A673 (cell line): ENCODE data around the gene TOR2A. TPM values are rescaled to one million over a fixed set of nuclear protein-coding genes. Genes with fewer than 3 reads are reported as not detected.

Experiments
- BruUV-seq: library from RNA; stranded (reverse); fragments of 400-500 nt; replicated peaks from 2 replicates; lab custom pipeline; 2021; lab: Mats Ljungman, UMichigan
- CTCF ChIA-PET: fragments of 300-600 bp; sonication (Branson Sonifier 250); formaldehyde crosslinking; loops from one replicate; lab custom pipeline; 2022; ENCODE audit warnings: antibody characterized with exemption; lab: Charles Lee
- POLR2A ChIA-PET: fragments of 300-600 bp; sonication (Branson Sonifier 250); formaldehyde crosslinking; loops from one replicate; lab custom pipeline; 2022; ENCODE audit warnings: antibody characterized with exemption; ENCODE audit not compliant: low non-redundant PET; lab: Charles Lee
- DNase-seq: peaks from one replicate; pipeline ENCODE4 v3.0.0-alpha.2; 2015; ENCODE audit warnings: low spot score
- H3K27ac ChIP-seq: fragments of 200-600 bp; sonication (generic); 2 replicates; pipeline ENCODE4 v1.5.1; 2016; ENCODE audit warnings: mixed run types, low read depth, mild to moderate bottlenecking, mixed read lengths, antibody characterized with exemption, low read length; ENCODE audit not compliant: poor library complexity, severe bottlenecking
- H3K27me3 ChIP-seq: fragments of 200-600 bp; sonication (generic); replicated peaks from 2 replicates; pipeline ENCODE4 v1.6.1; 2017; ENCODE audit warnings: mixed run types, low read depth, mild to moderate bottlenecking, mixed read lengths, antibody characterized with exemption, low read length; ENCODE audit not compliant: insufficient read depth, poor library complexity
- H3K36me3 ChIP-seq: fragments of 200-600 bp; sonication (generic); 2 replicates; pipeline ENCODE4 v1.6.1; 2016; ENCODE audit warnings: mixed run types, mild to moderate bottlenecking, mixed read lengths, antibody characterized with exemption, low read length; ENCODE audit not compliant: insufficient read depth, poor library complexity, severe bottlenecking
- H3K4me1 ChIP-seq: fragments of 200-600 bp; sonication (generic); 2 replicates; pipeline ENCODE4 v1.6.1; 2017; ENCODE audit warnings: mixed run types, mild to moderate bottlenecking, mixed read lengths, antibody characterized with exemption, low read length; ENCODE audit not compliant: insufficient read depth, poor library complexity, severe bottlenecking
- H3K4me3 ChIP-seq: fragments of 200-600 bp; sonication (generic); 2 replicates; pipeline ENCODE4 v1.5.1; 2016; ENCODE audit warnings: low read depth, mixed run types, mild to moderate bottlenecking, mixed read lengths, low read length; ENCODE audit not compliant: poor library complexity, severe bottlenecking
- H3K9me3 ChIP-seq: fragments of 200-600 bp; sonication (generic); 2 replicates; pipeline ENCODE4 v1.6.1; 2016; ENCODE audit warnings: mixed run types, low read depth, mild to moderate bottlenecking, mixed read lengths, antibody characterized with exemption, low read length; ENCODE audit not compliant: poor library complexity, severe bottlenecking
- CTCF ChIP-seq: fragments of 300-800, 200-600 bp; sonication (generic); conservative IDR thresholded peaks from 2 replicates; pipeline ENCODE4 v1.5.1; 2017; ENCODE audit warnings: low read depth, mild to moderate bottlenecking, antibody characterized with exemption, low read length, moderate library complexity, mixed read lengths
- EZH2 ChIP-seq: fragments of 200-600 bp; sonication (generic); IDR thresholded peaks from 2 replicates; pipeline ENCODE4 v1.6.1; 2017; ENCODE audit warnings: borderline replicate concordance, low read depth, mild to moderate bottlenecking, mixed read lengths, antibody characterized with exemption, low read length; ENCODE audit not compliant: poor library complexity, severe bottlenecking
- intact Hi-C: fragments of 100-400 bp; cut with micrococcal nuclease; formaldehyde crosslinking; loops from one replicate; pipeline ENCODE4 v1.10.0; 2022; ENCODE audit not compliant: unreplicated experiment
- total RNA-seq: library from RNA; stranded (reverse); gene quantifications from 2 replicates; pipeline ENCODE4 v1.2.3, GENCODE V29; 2021

TOR2A gene
- total RNA-seq, 1 experiment from 2014 or later = 9.2 TPM

DNA sequence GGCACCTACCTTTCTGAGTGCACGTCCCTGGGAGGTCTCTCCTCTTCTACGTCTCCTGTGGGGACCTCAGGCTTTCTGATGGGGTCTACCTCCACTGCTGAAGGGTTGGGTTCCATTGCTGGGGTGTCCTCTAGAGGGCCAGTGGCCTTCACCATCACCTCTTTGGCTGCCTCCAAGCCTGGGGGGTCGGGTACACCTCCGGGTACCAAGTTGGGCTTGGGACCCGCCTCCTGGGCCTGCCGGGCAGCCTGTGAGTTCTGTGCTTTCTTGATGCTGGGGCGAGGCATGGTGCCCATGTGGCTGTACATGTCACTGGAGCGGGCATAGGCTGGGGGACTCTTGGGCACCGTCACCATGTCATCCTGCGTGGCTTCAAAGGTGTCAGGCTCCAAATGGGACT is 38.9 kb upstream of the TOR2A start:
- Histone ChIP-seq H3K27ac (no peak overlapping the region), H3K4me3 (no peak overlapping the region), H3K9me3 (no peaks in the 10 kb centered on the region), H3K27me3 (no peaks in the 10 kb centered on the region), H3K4me1 (peaks cover 7% of the 10 kb centered on the region), H3K36me3 (no peaks in the 10 kb centered on the region)
- intact Hi-C loops = no loop called here
- ChIA-PET POLR2A (no interaction called here), CTCF (no interaction called here)
- DNase-seq = no peak
- TF ChIP-seq EZH2 (no peak), CTCF (no peak)
- no TSS peak for BruUV-seq

DNA sequence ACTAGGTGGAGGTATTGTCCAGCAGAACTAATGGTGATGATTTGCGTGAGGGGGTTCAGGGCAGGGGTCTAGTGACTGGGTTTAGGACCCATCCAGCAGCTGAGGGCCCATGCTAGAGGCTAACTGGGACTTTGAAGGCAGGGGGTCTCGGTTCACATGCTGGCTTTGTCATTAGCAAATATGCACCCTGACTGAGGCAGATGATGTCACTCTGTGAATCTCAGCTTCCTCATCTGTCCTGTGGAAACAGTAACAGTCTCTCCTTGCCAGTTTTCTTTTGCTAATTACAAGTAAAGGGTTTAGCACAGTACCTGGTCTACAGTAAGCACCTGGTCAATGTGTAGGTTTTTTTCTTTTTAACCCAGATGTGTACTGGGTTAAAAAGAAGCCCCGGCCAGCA is 38.2 kb upstream of the TOR2A start:
- no peak for DNase-seq
- Histone ChIP-seq H3K36me3 (no peaks in the 10 kb centered on the region), H3K4me1 (peaks cover 7% of the 10 kb centered on the region), H3K27ac (no peak overlapping the region), H3K9me3 (no peaks in the 10 kb centered on the region), H3K4me3 (no peak overlapping the region), H3K27me3 (no peaks in the 10 kb centered on the region)
- intact Hi-C loops = no loop called here
- CTCF ChIA-PET = no interaction called here
- POLR2A ChIA-PET = no interaction called here
- BruUV-seq = no TSS peak
- TF ChIP-seq EZH2 = no peak
- no peak for TF ChIP-seq CTCF

DNA sequence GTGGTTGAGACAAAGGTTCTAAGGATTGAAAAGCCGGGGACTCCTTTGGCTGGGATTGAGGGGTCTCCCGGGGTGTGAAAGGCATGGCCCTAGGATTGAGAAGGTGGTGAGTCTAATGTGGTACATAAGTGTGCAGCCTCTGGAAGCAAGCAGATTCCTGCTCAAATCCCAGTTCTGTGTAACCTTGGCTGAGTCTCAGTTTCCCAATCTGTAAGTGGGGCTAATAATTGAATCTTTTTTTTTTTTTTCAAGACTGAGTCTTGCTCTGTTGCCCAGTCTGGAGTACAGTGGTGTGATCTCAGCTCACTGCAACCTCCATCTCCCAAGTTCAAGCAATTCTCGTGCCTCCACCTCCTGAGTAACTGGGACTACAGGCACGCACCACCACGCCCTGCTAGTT is 37.5 kb upstream of the TOR2A start:
- Histone ChIP-seq H3K4me3 (no peak overlapping the region), H3K27me3 (no peaks in the 10 kb centered on the region), H3K4me1 (peaks cover 7% of the 10 kb centered on the region), H3K36me3 (no peaks in the 10 kb centered on the region), H3K9me3 (no peaks in the 10 kb centered on the region), H3K27ac (no peak overlapping the region)
- intact Hi-C loops = no loop called here
- ChIA-PET POLR2A (interaction anchor here (0.6 kb wide), 1 partner anchor 12 kb away, joined by 3 read pairs; no protein-coding TSS in a partner anchor), CTCF (no interaction called here)
- no TSS peak for BruUV-seq
- no peak for TF ChIP-seq CTCF
- no peak for DNase-seq
